ENCODE results near the gene TPCN2.
"Not testable (repeated sequence)": the region's sequence is repeated elsewhere in the genome, so short reads cannot be mapped to it uniquely, and the experiment has no call there.

The TPCN2 gene

DNA sequence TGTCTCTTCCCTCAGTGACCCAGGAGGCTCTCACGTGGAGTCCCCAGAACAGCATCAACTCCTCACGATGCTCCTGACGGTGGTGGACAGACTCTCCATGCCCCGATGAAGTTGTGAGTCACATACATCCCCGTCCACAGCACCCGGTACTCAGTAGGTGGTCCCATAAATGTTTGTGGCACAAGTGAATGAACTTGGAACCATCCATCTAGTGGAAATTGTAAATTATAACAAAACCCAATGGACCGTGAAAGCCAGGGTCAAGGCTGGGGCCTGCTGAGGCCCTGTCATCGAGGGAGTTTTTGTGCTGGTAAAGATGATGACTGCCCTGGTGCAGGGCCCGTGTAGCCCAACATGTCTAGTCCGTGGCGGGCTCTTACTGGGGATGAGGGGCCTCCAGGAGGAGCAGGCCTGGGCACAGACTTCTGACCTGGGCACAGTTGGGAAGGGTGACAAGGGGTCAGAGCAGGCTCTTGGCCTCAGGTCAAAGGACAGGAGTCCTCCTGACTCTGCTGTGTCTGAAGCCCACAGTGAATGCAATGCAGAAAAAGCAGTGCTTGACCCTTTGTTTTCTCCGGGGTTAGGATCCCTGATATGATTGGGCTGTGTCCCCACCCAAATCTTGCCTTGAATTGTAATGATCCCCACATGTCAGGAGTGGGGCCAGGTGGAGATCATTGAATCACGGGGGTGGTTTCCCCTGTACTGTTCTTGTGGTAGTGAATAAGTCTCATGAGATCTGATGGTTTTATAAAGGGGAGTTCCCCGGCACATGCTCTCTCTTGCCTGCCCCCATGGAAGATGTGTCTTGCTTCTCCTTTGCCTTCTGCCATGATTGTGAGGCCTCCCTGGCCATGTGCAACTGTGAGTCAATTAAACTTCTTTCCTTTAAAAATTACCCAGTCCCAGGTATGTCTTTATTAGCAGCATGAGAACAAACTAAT lies 87.0 kb downstream of the TPCN2 start:
- no peak overlapping the region for H3K4me3 ChIP-seq (ENCODE audit: low read depth, low read length)
- TF ChIP-seq, protein P1, sequence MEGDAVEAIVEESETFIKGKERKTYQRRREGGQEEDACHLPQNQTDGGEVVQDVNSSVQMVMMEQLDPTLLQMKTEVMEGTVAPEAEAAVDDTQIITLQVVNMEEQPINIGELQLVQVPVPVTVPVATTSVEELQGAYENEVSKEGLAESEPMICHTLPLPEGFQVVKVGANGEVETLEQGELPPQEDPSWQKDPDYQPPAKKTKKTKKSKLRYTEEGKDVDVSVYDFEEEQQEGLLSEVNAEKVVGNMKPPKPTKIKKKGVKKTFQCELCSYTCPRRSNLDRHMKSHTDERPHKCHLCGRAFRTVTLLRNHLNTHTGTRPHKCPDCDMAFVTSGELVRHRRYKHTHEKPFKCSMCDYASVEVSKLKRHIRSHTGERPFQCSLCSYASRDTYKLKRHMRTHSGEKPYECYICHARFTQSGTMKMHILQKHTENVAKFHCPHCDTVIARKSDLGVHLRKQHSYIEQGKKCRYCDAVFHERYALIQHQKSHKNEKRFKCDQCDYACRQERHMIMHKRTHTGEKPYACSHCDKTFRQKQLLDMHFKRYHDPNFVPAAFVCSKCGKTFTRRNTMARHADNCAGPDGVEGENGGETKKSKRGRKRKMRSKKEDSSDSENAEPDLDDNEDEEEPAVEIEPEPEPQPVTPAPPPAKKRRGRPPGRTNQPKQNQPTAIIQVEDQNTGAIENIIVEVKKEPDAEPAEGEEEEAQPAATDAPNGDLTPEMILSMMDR (IDR thresholded peaks at IDR 0.05; ENCODE audit: low read depth, low read length): no peak

DNA sequence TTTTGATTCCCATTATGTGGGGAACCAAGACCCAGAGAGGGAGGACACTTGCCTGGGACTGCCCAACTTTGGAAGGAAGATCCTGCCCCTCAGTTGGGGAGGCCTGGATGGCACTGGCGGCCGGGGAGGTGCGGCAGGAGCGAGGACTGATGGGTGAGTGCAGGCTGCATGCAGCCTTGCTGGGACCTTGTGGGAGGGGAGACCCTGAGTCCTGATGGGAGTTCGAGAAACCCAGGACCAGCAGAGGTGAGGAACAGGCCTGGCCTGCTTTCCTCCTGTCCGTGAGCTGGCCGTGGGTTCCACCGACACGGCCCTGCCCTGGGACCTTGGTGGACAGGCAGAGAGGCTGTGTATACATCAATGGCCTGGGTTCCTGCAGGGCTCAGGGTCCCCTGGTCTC lies 87.7 kb downstream of the TPCN2 start:
- H3K4me3 ChIP-seq (ENCODE audit: low read depth, low read length): no peak overlapping the region
- TF ChIP-seq, protein P1 (IDR thresholded peaks at IDR 0.05; ENCODE audit: low read depth, low read length): no peak

DNA sequence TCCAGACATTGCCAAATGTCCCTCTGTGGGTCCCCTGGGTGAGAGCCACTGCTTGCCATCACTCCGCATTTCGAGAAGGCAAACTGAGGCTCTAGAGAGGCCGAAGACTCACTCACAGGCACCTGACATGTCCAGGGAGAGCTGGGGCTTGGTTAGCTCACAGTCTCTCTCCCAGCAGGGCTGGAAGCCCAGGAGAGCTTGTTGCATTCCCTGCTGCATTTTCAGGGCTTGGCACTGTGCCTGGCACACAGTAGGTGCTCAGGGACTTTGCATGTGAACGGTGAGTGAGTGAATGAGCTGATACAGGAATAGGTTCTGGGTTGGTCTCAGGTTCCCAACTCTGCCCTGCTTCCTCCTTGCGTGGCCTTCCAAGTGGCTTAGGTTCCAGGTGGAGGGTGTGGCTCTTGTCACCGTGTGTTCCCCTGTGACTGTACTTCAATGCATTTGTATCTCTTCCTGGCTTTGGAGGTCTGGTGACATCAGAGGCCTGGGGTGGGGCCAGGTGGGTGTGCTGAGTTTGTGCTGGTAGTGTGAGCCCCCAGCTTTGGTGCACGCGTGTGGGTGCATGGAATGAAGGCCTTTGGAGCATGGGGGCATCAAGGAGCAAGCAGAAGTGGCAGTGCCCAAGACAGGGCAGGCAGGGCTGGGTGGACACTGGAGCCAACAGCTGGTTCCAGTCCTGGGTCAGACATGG lies 88.6 kb downstream of the TPCN2 start:
- H3K4me3 ChIP-seq (ENCODE audit: low read depth, low read length): no peak overlapping the region

DNA sequence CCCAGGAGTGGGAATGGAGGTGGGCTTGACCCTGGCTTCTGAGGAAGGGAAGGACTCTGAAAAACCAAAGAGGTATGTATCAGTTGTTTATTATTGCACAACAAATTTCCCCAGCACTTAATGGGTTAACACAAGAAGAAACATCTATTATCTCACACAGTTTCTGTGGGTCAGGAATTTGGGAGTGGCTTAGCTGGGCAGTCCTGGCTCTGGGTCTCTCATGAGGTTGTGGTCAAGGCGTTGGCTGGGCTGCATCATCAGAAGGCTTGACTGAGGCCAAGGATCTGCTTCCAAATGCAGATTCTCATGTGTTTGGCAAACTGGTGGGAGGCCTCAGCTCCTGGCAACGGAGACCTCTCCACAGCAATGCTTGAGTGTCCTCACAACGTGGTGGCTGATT lies 89.5 kb downstream of the TPCN2 start:
- TF ChIP-seq, protein P1 (IDR thresholded peaks at IDR 0.05; ENCODE audit: low read depth, low read length): no peak
- no peak overlapping the region for H3K4me3 ChIP-seq (ENCODE audit: low read depth, low read length)

More for the DNA sequence above, 88.6 kb downstream of the TPCN2 start:
- TF ChIP-seq, protein P1 (IDR thresholded peaks at IDR 0.05; ENCODE audit: low read depth, low read length): no peak

DNA sequence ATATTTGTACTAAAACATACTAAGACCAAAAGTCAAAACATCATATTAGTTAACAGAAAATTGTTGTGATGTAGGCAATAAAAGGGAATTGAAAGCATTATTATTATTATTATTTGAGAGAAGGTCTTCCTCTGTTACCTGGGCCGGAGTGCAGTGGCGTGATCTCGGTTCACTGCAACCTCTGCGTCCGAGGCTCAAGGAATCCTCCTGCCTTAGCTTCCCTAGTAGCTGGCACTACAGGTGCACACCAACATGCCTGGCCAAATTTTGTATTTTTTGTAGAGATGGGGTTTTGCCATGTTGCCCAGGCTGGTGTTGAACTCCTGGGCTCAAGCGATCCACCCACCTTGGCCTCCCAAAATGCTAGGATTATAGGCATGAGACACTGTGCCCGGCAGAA lies 91.4 kb downstream of the TPCN2 start:
- not testable (repeated sequence) for H3K4me3 ChIP-seq (ENCODE audit: low read depth, low read length)

DNA sequence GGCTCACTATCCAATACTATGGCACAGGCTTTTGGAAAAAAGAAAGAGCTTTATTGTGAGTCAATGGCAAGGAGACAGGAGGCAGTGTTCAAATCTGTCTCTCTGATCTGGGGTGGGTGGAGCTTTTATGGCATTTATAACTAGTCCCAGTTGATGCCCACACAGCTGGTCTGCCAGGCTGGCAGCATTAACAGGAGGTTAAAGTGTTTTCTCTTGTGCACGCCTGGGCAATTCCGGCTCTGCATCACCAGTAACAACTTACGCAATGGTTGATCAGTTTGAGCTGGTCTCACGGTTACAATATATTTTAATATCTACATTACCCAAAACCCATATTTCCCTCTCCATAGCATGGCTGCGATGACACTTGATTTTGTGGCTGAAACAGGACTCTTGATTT lies 91.9 kb downstream of the TPCN2 start:
- H3K4me3 ChIP-seq (ENCODE audit: low read depth, low read length): no peak overlapping the region
- TF ChIP-seq, protein P1 (IDR thresholded peaks at IDR 0.05; ENCODE audit: low read depth, low read length): no peak

DNA sequence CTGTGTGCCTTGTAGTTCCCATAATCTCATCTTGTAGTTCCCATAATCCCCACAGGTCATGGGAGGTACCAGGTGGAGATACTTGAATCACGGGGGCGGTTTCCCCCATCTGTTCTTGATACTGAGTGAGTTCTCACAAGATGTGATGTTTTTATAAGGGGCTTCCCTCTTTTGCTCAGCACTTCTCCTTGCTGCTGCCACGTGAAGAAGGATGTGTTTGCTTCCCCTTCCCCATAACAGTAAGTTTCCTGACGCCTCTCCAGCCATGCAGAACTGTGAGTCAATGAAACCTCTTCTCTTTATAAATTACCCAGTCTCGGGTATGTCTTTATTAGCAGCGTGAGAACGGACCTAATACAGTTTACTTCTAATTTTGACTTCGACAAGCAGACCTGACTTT lies 93.0 kb downstream of the TPCN2 start:
- TF ChIP-seq, protein P1 (IDR thresholded peaks at IDR 0.05; ENCODE audit: low read depth, low read length): no peak
- no peak overlapping the region for H3K4me3 ChIP-seq (ENCODE audit: low read depth, low read length)

Measured in WI38 (cell line).